GM19324 (cell line): ENCODE results near the gene FGF1.

Experiments
- ATAC-seq: cut with Tn5 transposase; IDR thresholded peaks from one replicate; pipeline ENCODE4 v1.9.1; 2021; ENCODE audit warnings: mild to moderate bottlenecking, moderate library complexity; ENCODE audit not compliant: unreplicated experiment, low FRiP score

FGF1 gene

GRCh38 chr5:142547445-142548380 lies 138.2 kb downstream of the FGF1 start:
- no peak for ATAC-seq

DNA sequence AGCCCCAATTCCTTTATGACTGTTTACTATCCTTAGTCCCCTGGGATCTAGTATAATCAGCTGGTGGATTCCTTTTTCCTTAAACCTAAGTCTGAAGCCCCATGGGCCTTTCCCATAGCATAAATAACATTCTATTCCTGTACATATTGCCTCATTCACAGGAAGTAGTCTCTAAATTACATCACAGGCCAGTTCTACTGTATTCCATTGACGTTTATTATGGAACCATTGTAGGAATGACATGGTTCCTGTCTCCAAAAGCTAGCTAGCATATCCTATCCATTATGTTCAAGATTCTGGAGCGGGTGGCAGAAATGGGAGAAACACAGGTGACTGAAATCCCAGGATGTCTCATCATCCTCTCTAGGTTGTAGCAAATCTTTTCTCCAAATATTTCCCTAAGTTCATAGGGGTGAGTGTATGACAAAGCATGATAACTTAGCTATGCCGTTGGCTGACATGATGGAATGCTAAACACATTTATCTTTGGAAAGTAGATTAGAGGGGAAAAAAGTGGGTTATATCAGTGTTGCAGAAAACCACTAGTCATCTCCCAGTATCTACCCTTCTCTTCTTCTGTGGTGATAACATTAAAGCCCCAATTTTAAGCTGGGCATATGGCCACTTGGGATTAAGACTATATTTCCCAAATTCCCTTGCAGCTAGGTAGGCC lies 140.1 kb downstream of the FGF1 start:
- no peak for ATAC-seq

GRCh38 chr5:142544946-142545649 lies 140.8 kb downstream of the FGF1 start:
- ATAC-seq, result no peak

DNA sequence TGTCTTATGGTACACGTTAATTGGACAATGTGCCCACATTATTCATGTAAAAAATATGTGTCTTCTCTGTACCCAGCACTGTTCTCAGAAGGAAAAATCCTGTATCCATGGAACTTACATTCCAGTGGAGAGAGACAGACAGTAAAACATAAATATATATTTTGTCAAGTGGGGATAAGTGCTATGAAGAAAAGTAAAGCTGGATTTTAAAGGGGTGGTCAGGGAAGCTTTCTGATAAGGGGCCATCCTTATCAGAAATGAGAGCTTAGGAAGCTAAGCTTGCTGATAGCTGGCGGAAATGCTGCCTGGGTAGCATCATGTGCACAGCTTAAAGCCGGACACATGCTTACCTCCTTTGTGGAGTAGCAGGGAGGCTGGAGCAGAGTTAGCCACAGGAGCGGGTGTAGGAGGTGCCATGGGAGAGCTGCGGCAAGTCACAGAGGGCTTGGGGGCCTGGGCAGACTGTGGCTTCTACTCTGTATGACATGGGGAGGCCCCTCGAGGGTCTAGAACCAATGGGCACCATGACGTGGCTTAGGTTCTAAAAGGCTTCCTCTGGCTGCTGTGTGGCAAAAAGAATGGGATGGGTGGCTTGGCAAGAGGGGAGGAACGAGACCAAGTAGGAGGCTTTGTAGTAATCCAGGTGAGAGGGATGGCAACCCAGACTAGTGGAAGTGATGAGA lies 141.7 kb downstream of the FGF1 start:
- no peak for ATAC-seq

DNA sequence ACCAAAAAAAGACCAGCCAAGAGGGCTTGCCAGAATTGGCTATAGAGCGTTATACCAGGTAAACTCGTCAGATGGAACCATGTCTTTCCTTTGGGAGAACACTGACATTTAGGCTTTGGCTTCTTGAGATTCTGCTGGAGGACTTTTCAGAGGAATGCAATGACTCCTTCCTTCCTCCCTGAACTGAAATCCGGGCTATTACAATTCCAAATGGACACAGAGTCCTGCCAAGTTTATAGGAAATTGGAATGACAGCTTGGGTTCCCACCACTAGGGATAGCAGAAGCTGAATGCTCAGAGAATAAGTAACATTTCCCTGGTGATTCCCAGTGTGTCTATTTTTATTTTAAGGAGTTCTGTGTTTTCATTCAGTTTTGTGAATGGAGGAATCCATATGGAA lies 143.0 kb downstream of the FGF1 start:
- no peak for ATAC-seq
